Prostate gland (tissue), 2 donors: Measurements from ENCODE around the gene PHLDA2.
A peak's percentile ranks its signal among the peaks of the same experiment; 100 is the strongest.

ENCODE experiments used
- POLR2A ChIP-seq: fragments of 450-650 bp; IDR thresholded peaks from one replicate; pipeline ENCODE4 v1.6.1; 2016; ENCODE audit warnings: antibody characterized with exemption, mild to moderate bottlenecking
- POLR2AphosphoS5 ChIP-seq: sonication (generic); formaldehyde crosslinking; IDR thresholded peaks from one replicate; pipeline ENCODE4 v1.6.1; 2017; ENCODE audit warnings: antibody characterized with exemption
- TF ChIP-seq, protein P1 (sequence below), 4 experiments: fragments of 200-600 bp in 2 of 4; fragments of 450-650 bp in 2 of 4; sonication (generic) in 2 of 4; IDR thresholded peaks; 1 replicate in 3 of 4; 2 replicates in 1 of 4; pipeline ENCODE4 v1.5.1; 2016 to 2019; ENCODE audit warnings: antibody characterized with exemption in 4 of 4, mild to moderate bottlenecking in 2 of 4, moderate library complexity in 2 of 4

GRCh38 chr11:2904153-2905052 is 24.8 kb downstream of the PHLDA2 start:
- TF ChIP-seq, protein P1, sequence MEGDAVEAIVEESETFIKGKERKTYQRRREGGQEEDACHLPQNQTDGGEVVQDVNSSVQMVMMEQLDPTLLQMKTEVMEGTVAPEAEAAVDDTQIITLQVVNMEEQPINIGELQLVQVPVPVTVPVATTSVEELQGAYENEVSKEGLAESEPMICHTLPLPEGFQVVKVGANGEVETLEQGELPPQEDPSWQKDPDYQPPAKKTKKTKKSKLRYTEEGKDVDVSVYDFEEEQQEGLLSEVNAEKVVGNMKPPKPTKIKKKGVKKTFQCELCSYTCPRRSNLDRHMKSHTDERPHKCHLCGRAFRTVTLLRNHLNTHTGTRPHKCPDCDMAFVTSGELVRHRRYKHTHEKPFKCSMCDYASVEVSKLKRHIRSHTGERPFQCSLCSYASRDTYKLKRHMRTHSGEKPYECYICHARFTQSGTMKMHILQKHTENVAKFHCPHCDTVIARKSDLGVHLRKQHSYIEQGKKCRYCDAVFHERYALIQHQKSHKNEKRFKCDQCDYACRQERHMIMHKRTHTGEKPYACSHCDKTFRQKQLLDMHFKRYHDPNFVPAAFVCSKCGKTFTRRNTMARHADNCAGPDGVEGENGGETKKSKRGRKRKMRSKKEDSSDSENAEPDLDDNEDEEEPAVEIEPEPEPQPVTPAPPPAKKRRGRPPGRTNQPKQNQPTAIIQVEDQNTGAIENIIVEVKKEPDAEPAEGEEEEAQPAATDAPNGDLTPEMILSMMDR (IDR thresholded peaks at IDR 0.05) = no peak
- TF ChIP-seq POLR2A (peak; percentile 34), POLR2AphosphoS5 (peak; percentile 17)
